Ovary (tissue), 9 donors: Measurements from ENCODE around the gene FGGY. TPM values are rescaled to one million over a fixed set of nuclear protein-coding genes. Genes with fewer than 3 reads are reported as not detected.
"Not testable (repeated sequence)": the region's sequence is repeated elsewhere in the genome, so short reads cannot be mapped to it uniquely, and the experiment has no call there.

Source experiments
- DNase-seq, 5 donors: peaks; one replicate each; pipeline ENCODE4 v3.0.0-alpha.2; 2019 to 2020
- H3K27ac ChIP-seq, 2 donors: fragments of 200-600 bp; one replicate each; pipeline versions ENCODE4 v1.5.1 to v1.8.0; 2019 to 2022
- H3K27me3 ChIP-seq: fragments of 200-600 bp; one replicate; pipeline ENCODE4 v1.8.0; 2022
- H3K36me3 ChIP-seq: fragments of 200-600 bp; sonication (generic); one replicate; pipeline ENCODE4 v1.5.1; 2019
- H3K4me1 ChIP-seq: one replicate; pipeline ENCODE4 v1.8.1; 2013; ENCODE audit warnings: mild to moderate bottlenecking, moderate library complexity; ENCODE audit not compliant: insufficient read depth
- H3K4me3 ChIP-seq: fragments of 200-600 bp; sonication (generic); one replicate; pipeline ENCODE4 v1.5.1; 2017
- H3K9me3 ChIP-seq, 2 donors: fragments of 200-600 bp in 1 of 2; sonication (generic) in 1 of 2; one replicate each; pipeline versions ENCODE4 v1.5.1 to v1.8.1; 2013 to 2019; ENCODE audit warnings: mild to moderate bottlenecking in 1 of 2, moderate library complexity in 1 of 2
- EP300 ChIP-seq: sonication (generic); formaldehyde crosslinking; IDR thresholded peaks from one replicate; pipeline ENCODE4 v1.6.1; 2017; ENCODE audit warnings: antibody characterized with exemption
- POLR2A ChIP-seq: fragments of 450-650 bp; IDR thresholded peaks from one replicate; pipeline ENCODE4 v1.6.1; 2017; ENCODE audit warnings: antibody characterized with exemption, mild to moderate bottlenecking, moderate library complexity
- WGBS, 3 donors: extraction: QIAGEN DNeasy Blood & Tissue Kit in 1 of 3; methylation state at CpG; one replicate each; pipeline versions ENCODE4 v1.1.5 to v1.1.7; 2013 to 2017; 5-methylcytosine and 5-hydroxymethylcytosine counted together
- intact Hi-C, 4 donors: fragments of 100-400 bp; cut with DNase I; formaldehyde crosslinking; loops; one replicate each; pipeline versions ENCODE4 v1.11.0 to v1.15.1; 2022 to 2023
- polyA plus RNA-seq, 2 donors: library from polyadenylated mRNA; stranded (reverse); fragments of 200-250 nt in 1 of 2; fragments of 350-450 nt in 1 of 2; fragmentation: Illumina TruSeq in 1 of 2; extraction: RNeasy Lipid Tissue Mini Kit (QIAGEN cat#74804) in 1 of 2; gene quantifications; one replicate each; pipeline ENCODE4 v1.2.3, GENCODE V29; 2013 to 2014
- total RNA-seq, 7 donors: library from RNA; depleted of rRNA in 2 of 7; stranded (reverse); fragments of >200 nt in 2 of 7; fragmentation: NEBNext Ultra II Directional in 3 of 7; extraction: Animal tissue kit (Norgen Biotek cat#: 25700) in 3 of 7; gene quantifications; one replicate each; pipeline versions ENCODE4 v1.1.0 to v1.2.4, GENCODE V29; 2016 to 2023
- TF ChIP-seq, protein P1 (sequence below), 3 donors: fragments of 450-650 bp in 2 of 3; fragments of 200-600 bp in 1 of 3; IDR thresholded peaks; one replicate each; pipeline versions ENCODE4 v1.5.1 to v1.8.0; 2016 to 2022; ENCODE audit warnings: antibody characterized with exemption in 3 of 3, mild to moderate bottlenecking in 1 of 3
- donor health status: DM: no; HTN: no; CAD: no; lungs with moderate emphysema.
- donor health status: DM: no; HTN: no; CAD: no.
- donor health status: Bipolar disorder and iron deficiency.
- donor health status: DM: yes; HTN: yes; CAD: no.
- donor health status: DM: no; HTN: no; CAD: no.
- donor health status: DM: yes; HTN: yes; CAD: no.

Gene FGGY
- total and polyA plus RNA-seq, 9 donors = 7.9 to 62.0 (median 44.7) TPM

- Histone ChIP-seq H3K27me3 (no peaks in the 10 kb centered on the region), H3K4me3 (no peak overlapping the region), H3K27ac (no peak overlapping the region), H3K36me3 (no peaks in the 10 kb centered on the region), H3K9me3 (no peaks in the 10 kb centered on the region), H3K4me1 (no peaks in the 10 kb centered on the region)
- no peak for DNase-seq
- intact Hi-C loops = no loop called here
- TF ChIP-seq POLR2A = no peak
- no peak for TF ChIP-seq EP300
- TF ChIP-seq, protein P1, sequence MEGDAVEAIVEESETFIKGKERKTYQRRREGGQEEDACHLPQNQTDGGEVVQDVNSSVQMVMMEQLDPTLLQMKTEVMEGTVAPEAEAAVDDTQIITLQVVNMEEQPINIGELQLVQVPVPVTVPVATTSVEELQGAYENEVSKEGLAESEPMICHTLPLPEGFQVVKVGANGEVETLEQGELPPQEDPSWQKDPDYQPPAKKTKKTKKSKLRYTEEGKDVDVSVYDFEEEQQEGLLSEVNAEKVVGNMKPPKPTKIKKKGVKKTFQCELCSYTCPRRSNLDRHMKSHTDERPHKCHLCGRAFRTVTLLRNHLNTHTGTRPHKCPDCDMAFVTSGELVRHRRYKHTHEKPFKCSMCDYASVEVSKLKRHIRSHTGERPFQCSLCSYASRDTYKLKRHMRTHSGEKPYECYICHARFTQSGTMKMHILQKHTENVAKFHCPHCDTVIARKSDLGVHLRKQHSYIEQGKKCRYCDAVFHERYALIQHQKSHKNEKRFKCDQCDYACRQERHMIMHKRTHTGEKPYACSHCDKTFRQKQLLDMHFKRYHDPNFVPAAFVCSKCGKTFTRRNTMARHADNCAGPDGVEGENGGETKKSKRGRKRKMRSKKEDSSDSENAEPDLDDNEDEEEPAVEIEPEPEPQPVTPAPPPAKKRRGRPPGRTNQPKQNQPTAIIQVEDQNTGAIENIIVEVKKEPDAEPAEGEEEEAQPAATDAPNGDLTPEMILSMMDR (IDR thresholded peaks at IDR 0.05) = no peak
- WGBS, 3 donors = 54 to 70% (median 67%) methylated on average over 1 of the region's 1 CpG
Measured at GRCh38 chr1:59557549-59557885, 260.6 kb downstream of the FGGY start.

DNA sequence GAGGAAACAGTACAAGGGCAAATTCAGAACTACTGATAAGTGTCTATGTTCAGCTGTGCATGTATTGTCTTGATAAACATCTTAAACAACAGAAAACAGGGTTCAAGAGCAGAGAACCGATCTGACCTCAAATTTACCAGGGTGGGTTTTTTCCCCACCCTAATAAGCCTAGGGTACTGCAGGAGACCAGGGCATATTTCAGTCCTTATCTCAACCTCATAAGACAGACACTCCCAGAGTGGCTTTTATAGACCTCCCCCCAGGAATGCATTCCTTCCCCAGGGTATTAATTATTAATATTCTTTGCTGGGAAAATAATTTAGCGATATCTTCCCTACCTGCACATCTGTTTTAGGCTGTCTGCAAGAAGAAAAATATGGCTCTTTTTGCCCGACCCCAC, 261.7 kb downstream of the FGGY start:
- H3K4me3 ChIP-seq, H3K4me1 ChIP-seq, DNase-seq, H3K27me3 ChIP-seq, H3K27ac ChIP-seq, H3K36me3 ChIP-seq, intact Hi-C loops, H3K9me3 ChIP-seq: not testable (repeated sequence)
- 80 to 95% (median 86%) methylated on average over 3 of the region's 3 CpGs for WGBS, 3 donors

DNA sequence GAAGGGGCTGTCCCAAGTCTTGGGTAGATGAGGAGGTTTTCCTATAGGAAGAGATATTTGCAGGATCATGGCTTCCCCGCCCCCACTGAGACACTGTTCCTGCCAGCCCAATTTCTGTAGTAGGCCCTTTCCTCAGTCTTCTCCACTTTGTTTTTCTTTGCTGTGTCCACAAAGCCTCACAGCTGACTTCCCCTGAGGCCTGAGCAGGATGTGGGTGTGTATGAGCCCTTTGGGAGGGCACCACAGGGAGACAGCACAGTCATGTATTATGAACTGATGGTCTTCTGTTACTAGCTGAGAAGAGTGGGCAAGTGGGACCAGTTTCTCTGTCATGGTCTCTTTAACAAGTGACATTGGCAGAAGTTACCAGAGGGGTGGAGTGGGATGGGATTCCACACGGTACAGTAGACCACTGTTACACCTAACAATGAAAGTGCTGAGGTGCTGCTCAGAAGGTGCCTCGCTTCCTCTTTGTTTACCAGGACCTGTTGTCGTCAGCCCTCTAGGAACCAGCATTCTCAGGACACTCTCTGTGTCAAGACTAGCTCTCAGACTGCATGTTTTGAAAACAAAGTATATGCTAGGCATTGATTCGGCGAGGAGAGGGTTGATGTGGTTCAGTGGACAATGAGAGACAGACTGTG, 264.0 kb downstream of the FGGY start:
- TF ChIP-seq, protein P1 (IDR thresholded peaks at IDR 0.05) = no peak
- TF ChIP-seq EP300 (no peak), POLR2A (no peak)
- H3K4me1 ChIP-seq = no peaks in the 10 kb centered on the region
- no peaks in the 10 kb centered on the region for H3K9me3 ChIP-seq
- H3K27me3 ChIP-seq = no peaks in the 10 kb centered on the region
- intact Hi-C loops = loop anchor here in 1 of 4 donors (5.0 kb wide), 1 partner anchor 34 kb away; no protein-coding TSS in a partner anchor
- no peak for DNase-seq
- no peak overlapping the region for H3K27ac ChIP-seq
- no peak overlapping the region for H3K4me3 ChIP-seq
- WGBS, 3 donors = 91 to 97% (median 95%) methylated on average over 6 of the region's 6 CpGs
- no peaks in the 10 kb centered on the region for H3K36me3 ChIP-seq

GRCh38 chr1:59561796-59562195, 264.9 kb downstream of the FGGY start:
- H3K27me3 ChIP-seq = no peaks in the 10 kb centered on the region
- 91 to 100% (median 96%) methylated on average over 1 of the region's 1 CpG for WGBS, 3 donors
- intact Hi-C loops = loop anchor here in 1 of 4 donors (5.0 kb wide), 1 partner anchor 34 kb away; no protein-coding TSS in a partner anchor
- no peak overlapping the region for H3K27ac ChIP-seq
- DNase-seq = no peak
- H3K36me3 ChIP-seq = no peaks in the 10 kb centered on the region
- TF ChIP-seq EP300 = no peak
- no peak for TF ChIP-seq POLR2A
- TF ChIP-seq, protein P1 (IDR thresholded peaks at IDR 0.05) = no peak
- H3K9me3 ChIP-seq = no peaks in the 10 kb centered on the region
- no peak overlapping the region for H3K4me3 ChIP-seq
- H3K4me1 ChIP-seq = no peaks in the 10 kb centered on the region

DNA sequence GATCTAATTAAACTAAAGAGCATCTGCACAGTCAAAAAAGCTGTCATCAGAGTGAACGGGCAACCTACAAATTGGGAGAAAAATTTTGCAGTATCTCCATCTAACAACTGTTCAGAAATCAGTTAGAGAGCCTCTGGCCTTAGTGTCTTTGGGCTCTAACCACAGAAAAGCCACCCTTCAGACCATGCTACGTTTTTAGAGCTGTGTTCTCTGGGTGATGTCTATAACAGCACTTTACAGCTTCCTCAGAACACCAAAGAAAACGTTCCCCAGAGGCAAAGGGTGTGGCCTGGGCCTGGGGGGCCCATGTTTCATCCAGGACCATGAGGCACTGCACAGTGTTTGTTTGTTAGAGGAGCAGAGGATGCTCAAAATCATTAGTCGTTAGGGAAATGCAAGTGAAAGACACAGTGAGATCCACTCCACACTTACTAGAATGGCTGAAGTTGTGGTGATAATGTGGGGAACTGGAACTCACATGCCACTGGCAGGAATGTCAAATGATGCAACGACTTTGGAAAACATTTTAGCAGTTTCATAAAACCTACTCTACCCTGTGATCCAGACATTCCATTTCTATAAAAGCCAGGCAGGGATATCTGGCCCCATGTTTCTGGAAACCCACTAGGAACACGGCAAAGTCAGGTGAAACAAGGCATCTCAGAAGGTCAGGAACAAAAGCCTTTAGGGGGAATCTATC, 267.4 kb downstream of the FGGY start:
- DNase-seq = no peak
- Histone ChIP-seq H3K27ac (no peak overlapping the region), H3K9me3 (no peaks in the 10 kb centered on the region), H3K4me1 (no peaks in the 10 kb centered on the region), H3K4me3 (no peak overlapping the region), H3K27me3 (no peaks in the 10 kb centered on the region), H3K36me3 (no peaks in the 10 kb centered on the region)
- TF ChIP-seq EP300 = no peak
- TF ChIP-seq, protein P1 (IDR thresholded peaks at IDR 0.05) = no peak
- intact Hi-C loops = loop anchor here in 1 of 4 donors (5.0 kb wide), 1 partner anchor 37 kb away; no protein-coding TSS in a partner anchor
- 75 to 79% (median 77%) methylated on average over 6 of the region's 6 CpGs for WGBS, 3 donors
